Measurements from ENCODE around the gene ERP27. TPM values are rescaled to one million over a fixed set of nuclear protein-coding genes. Genes with fewer than 3 reads are reported as not detected.

Gene ERP27
- total RNA-seq: not detected in 2 replicates

DNA sequence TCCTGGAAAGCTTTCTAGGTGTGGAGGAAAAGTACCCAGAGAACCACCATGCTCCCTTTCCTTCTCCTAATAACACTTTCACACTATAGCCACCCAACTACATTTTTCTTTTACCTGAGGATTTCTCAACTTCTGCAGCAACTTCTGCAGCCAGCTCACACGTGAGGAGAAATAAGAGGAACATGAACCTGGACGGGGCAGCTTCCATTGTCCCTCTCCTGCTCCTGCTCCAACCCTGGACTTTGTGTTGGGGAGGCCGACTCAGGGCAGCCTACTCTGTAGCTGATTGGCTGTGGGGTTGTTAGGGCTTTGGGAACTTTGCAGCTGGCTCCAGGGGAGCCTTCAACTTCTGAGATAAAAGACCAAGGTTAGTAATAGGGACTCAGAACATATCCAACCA is at the start of gene ERP27:
Gene ERP27 (minus strand): TSS at position 237 of the 400 bp plus-strand sequence. CDS start 29 bp downstream, at position 208.

GRCh38 chr12:14972816-14973215 is 34.5 kb upstream of the ERP27 start, which contains the start of gene PDE6H:
Gene PDE6H (plus strand): TSS chr12:14973042. CDS start chr12:14978013, 4,971 bp downstream.

DNA sequence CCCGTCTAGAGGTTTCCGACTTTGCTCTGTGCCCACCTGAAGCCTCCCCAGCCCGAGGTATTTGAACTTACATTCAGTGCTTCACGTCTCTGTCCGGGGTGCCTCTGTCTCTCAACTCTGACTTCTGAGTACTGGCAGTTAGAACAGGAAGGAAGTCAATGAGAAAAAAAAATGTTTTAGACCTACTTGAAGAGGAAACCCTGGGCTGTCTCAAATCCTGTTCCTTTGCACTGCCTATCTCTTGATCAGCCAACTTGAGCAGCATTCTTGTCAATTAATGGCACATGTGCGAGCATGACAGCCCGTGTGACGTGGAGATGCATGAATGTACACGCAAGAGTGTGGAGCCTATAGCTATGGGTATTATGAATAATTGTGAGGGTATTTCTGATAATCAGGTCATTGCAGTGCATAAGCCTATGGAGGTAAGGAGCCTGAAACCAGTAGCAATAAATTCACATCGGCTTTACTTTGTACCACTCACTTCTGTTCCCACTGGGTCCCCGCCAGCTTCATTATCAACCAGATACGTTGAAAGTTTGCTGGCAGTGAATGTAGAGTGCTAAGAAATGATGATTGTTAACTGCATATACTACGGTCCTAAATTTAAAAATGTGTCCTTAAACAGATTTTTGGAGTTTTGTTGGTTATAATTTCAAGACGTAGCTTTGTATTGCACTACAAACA is 23.3 kb upstream of the ERP27 start, which contains the start of gene ARHGDIB:
Gene ARHGDIB (minus strand): TSS at position 136 of the 687 bp plus-strand sequence. CDS start 10,889 bp downstream, outside the sequence.

DNA sequence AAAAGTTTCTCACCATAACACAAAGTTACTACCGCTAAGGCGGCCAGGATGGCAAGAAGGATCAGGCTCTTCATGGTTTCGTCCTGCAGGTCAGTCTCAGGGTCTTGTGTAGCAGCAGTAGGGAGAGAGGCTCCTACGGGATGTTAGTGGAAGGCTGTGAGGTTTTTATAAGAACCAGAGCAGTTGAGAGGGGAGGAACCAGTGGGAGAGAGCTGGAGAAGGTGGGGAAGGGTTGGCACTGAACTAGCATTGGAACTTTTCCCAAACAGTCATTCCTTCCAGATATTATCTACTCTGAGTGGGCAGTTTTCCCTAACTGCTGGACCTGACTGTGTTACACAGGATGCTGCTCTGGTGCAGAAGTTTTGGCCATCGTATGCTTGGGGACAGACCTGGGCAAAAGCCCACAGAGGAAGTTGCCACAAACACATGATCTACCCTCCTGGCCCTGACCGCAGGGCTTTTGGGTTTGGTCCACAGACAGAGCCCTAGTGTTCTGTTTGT is 52.6 kb downstream of the ERP27 start, which contains the start of gene MGP:
Gene MGP (minus strand): TSS at position 137 of the 504 bp plus-strand sequence. CDS start 63 bp downstream, at position 74.

Other genes with a start within 250 kb of the ERP27 start
- gene GUCY2C, start 241.9 kb downstream of the ERP27 start, total RNA-seq: not detected in 2 replicates
- gene WBP11, start 135.1 kb downstream of the ERP27 start, total RNA-seq: 21.6 TPM in 2 replicates
- gene C12orf60, start 134.9 kb downstream of the ERP27 start, total RNA-seq: 0.59 and 0.72 TPM in 2 replicates
- gene SMCO3, start 124.4 kb downstream of the ERP27 start, total RNA-seq: 0.96 and 1.2 TPM in 2 replicates
- gene ART4, start 95.0 kb downstream of the ERP27 start, total RNA-seq: 6.1 and 8.3 TPM in 2 replicates
- 81.2 and 251 TPM in 2 replicates for gene MGP, start 52.7 kb downstream of the ERP27 start, total RNA-seq
- 11.4 and 14.0 TPM in 2 replicates for gene ARHGDIB, start 23.1 kb upstream of the ERP27 start, total RNA-seq
- not detected in 2 replicates for gene PDE6H, start 34.5 kb upstream of the ERP27 start, total RNA-seq